SJCRH30 (cell line): ENCODE measurements around the gene OR10P1. TPM values are rescaled to one million over a fixed set of nuclear protein-coding genes. Genes with fewer than 3 reads are reported as not detected.

Experiments used
- DNase-seq, 2 experiments: peaks; one replicate each; pipeline ENCODE4 v3.0.0-alpha.2; 2015 to 2020
- H3K27ac ChIP-seq: fragments of 250-450 bp; sonication (Bioruptor Pico); 2 replicates; pipeline ENCODE4 v1.5.1; 2020; ENCODE audit warnings: mild to moderate bottlenecking, moderate library complexity
- H3K27me3 ChIP-seq: fragments of 250-450 bp; sonication (Bioruptor Pico); 2 replicates; pipeline ENCODE4 v1.5.1; 2020; ENCODE audit warnings: mild to moderate bottlenecking, moderate library complexity
- H3K36me3 ChIP-seq: fragments of 250-450 bp; sonication (Bioruptor Pico); 2 replicates; pipeline ENCODE4 v1.5.1; 2020; ENCODE audit warnings: mild to moderate bottlenecking, moderate library complexity
- H3K4me1 ChIP-seq: fragments of 250-450 bp; sonication (Bioruptor Pico); 2 replicates; pipeline ENCODE4 v1.5.1; 2020; ENCODE audit warnings: mild to moderate bottlenecking, moderate library complexity
- H3K4me3 ChIP-seq: fragments of 250-450 bp; sonication (Bioruptor Pico); 2 replicates; pipeline ENCODE4 v1.5.1; 2020; ENCODE audit warnings: mild to moderate bottlenecking, moderate library complexity
- H3K9me3 ChIP-seq: fragments of 250-450 bp; sonication (Bioruptor Pico); replicated peaks from 2 replicates; pipeline ENCODE4 v1.5.1; 2020; ENCODE audit warnings: mild to moderate bottlenecking, moderate library complexity
- total RNA-seq: library from RNA; depleted of rRNA; stranded (reverse); fragments of >200 nt; shearing (Covaris generic); gene quantifications from 2 replicates; pipeline ENCODE4 v1.2.3, GENCODE V29; 2014

OR10P1 gene
- total RNA-seq, 1 experiment from 2014 or later: not detected

- peaks cover 8% of the 10 kb centered on the region for H3K4me1 ChIP-seq
- H3K36me3 ChIP-seq: no peaks in the 10 kb centered on the region
- no peaks in the 10 kb centered on the region; the same call in 1 of the 2 replicates for H3K9me3 ChIP-seq
- no peak overlapping the region for H3K27ac ChIP-seq
- no peak overlapping the region for H3K4me3 ChIP-seq
- H3K27me3 ChIP-seq: no peaks in the 10 kb centered on the region
- DNase-seq: peak; percentile 29 to 65
Measured at GRCh38 chr12:55659486-55660385, 23.0 kb downstream of the OR10P1 start.

- no peaks in the 10 kb centered on the region; the same call in 1 of the 2 replicates for H3K9me3 ChIP-seq
- no peak for DNase-seq
- H3K4me3 ChIP-seq: no peak overlapping the region
- no peak overlapping the region for H3K27ac ChIP-seq
- H3K36me3 ChIP-seq: no peaks in the 10 kb centered on the region
- H3K4me1 ChIP-seq: peaks cover 11% of the 10 kb centered on the region
- no peaks in the 10 kb centered on the region for H3K27me3 ChIP-seq
Measured at GRCh38 chr12:55663391-55663790, 26.7 kb downstream of the OR10P1 start.

GRCh38 chr12:55664826-55665225 is 28.1 kb downstream of the OR10P1 start:
- Histone ChIP-seq H3K4me1 (peaks cover 11% of the 10 kb centered on the region), H3K9me3 (no peaks in the 10 kb centered on the region; the same call in 1 of the 2 replicates), H3K4me3 (no peak overlapping the region), H3K27me3 (no peaks in the 10 kb centered on the region), H3K27ac (no peak overlapping the region), H3K36me3 (no peaks in the 10 kb centered on the region)
- DNase-seq: peak; percentile 22 to 63

GRCh38 chr12:55666508-55666907 is 29.8 kb downstream of the OR10P1 start:
- no peak overlapping the region for H3K27ac ChIP-seq
- peaks cover 11% of the 10 kb centered on the region for H3K4me1 ChIP-seq
- no peaks in the 10 kb centered on the region for H3K27me3 ChIP-seq
- H3K36me3 ChIP-seq: no peaks in the 10 kb centered on the region
- no peak overlapping the region for H3K4me3 ChIP-seq
- no peaks in the 10 kb centered on the region for H3K9me3 ChIP-seq
- no peak for DNase-seq

- no peak overlapping the region for H3K4me3 ChIP-seq
- H3K9me3 ChIP-seq: no peaks in the 10 kb centered on the region
- H3K4me1 ChIP-seq: peaks cover 6% of the 10 kb centered on the region
- no peaks in the 10 kb centered on the region for H3K36me3 ChIP-seq
- H3K27ac ChIP-seq: no peak overlapping the region
- DNase-seq: no peak
- no peaks in the 10 kb centered on the region for H3K27me3 ChIP-seq
Measured at GRCh38 chr12:55670276-55670675, 33.6 kb downstream of the OR10P1 start.

DNA sequence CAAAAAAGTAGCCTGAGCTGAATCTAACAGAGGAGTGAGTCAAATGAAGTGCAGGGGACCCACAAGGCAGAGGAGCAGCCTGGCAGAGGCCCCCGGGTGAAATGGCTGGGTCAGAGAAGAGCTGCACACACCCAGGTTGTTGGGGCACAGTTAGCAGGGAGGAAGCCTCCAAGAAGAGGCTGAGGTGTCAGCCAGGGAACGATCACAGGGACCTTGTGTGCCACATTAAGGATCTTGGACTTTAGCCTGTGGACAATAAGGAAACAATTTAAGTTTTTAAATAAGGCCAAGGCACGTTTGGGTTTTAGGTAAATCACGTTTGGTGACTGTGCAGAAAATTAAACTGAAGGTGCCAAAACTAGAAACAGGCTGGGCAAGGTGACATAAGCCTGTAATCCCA is 35.1 kb downstream of the OR10P1 start:
- Histone ChIP-seq H3K27ac (no peak overlapping the region), H3K27me3 (no peaks in the 10 kb centered on the region), H3K4me1 (no peaks in the 10 kb centered on the region), H3K4me3 (no peak overlapping the region), H3K9me3 (no peaks in the 10 kb centered on the region), H3K36me3 (no peaks in the 10 kb centered on the region)
- no peak for DNase-seq

- Histone ChIP-seq H3K27me3 (no peaks in the 10 kb centered on the region), H3K36me3 (no peaks in the 10 kb centered on the region), H3K9me3 (no peaks in the 10 kb centered on the region), H3K4me1 (no peaks in the 10 kb centered on the region), H3K4me3 (no peak overlapping the region), H3K27ac (no peak overlapping the region)
- no peak for DNase-seq
Measured at GRCh38 chr12:55673638-55674037, 36.9 kb downstream of the OR10P1 start.

DNA sequence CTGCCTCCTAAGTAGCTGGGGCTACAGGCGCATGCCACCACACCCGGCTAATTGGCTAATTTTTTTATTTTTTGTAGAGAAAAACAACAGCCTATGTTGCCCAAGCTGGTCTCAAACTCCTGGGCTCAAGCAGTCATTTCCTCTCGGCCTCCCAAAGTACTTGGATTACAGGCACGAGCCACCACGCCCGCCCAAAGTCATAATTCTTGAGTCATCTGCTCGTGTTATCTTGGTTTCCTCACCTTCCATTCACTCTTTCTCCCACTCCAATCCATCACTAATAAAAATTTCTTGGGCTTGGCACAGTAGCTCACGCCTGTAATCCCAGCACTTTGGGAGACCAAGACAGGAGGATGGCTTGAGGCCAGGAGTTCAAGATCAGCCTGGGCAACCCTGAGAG is 39.0 kb downstream of the OR10P1 start:
- no peaks in the 10 kb centered on the region for H3K9me3 ChIP-seq
- H3K4me1 ChIP-seq: no peaks in the 10 kb centered on the region
- no peak overlapping the region for H3K27ac ChIP-seq
- DNase-seq: no peak
- no peaks in the 10 kb centered on the region for H3K27me3 ChIP-seq
- no peaks in the 10 kb centered on the region for H3K36me3 ChIP-seq
- H3K4me3 ChIP-seq: no peak overlapping the region

- Histone ChIP-seq H3K4me1 (no peaks in the 10 kb centered on the region), H3K9me3 (no peaks in the 10 kb centered on the region), H3K4me3 (no peak overlapping the region), H3K27me3 (no peaks in the 10 kb centered on the region), H3K27ac (no peak overlapping the region), H3K36me3 (no peaks in the 10 kb centered on the region)
- no peak for DNase-seq
Measured at GRCh38 chr12:55676707-55677106, 40.0 kb downstream of the OR10P1 start.

DNA sequence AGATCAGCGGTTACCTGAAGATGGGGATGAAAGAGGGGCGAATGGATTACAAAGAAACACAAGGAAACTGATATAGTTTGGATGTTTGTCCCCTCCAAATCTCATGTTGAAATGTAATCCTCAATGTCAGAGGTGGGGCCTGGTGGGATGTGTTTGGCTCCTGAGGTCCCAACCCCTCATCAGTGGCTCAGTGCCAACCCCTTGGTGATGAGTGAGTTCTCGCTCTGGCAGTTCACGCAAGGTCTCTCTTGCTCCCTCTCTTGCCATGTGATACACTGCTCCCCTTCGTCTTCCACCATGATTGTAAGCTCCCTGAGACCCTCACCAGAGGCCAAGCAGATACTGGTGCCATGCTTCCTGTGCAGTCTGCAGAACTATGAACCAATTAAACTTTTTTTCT is 43.0 kb downstream of the OR10P1 start:
- H3K27ac ChIP-seq: no peak overlapping the region
- H3K36me3 ChIP-seq: no peaks in the 10 kb centered on the region
- peaks cover 5% of the 10 kb centered on the region; the same call in 1 of the 2 replicates for H3K4me1 ChIP-seq
- H3K9me3 ChIP-seq: no peaks in the 10 kb centered on the region
- DNase-seq: no peak
- H3K27me3 ChIP-seq: no peaks in the 10 kb centered on the region
- no peak overlapping the region for H3K4me3 ChIP-seq

DNA sequence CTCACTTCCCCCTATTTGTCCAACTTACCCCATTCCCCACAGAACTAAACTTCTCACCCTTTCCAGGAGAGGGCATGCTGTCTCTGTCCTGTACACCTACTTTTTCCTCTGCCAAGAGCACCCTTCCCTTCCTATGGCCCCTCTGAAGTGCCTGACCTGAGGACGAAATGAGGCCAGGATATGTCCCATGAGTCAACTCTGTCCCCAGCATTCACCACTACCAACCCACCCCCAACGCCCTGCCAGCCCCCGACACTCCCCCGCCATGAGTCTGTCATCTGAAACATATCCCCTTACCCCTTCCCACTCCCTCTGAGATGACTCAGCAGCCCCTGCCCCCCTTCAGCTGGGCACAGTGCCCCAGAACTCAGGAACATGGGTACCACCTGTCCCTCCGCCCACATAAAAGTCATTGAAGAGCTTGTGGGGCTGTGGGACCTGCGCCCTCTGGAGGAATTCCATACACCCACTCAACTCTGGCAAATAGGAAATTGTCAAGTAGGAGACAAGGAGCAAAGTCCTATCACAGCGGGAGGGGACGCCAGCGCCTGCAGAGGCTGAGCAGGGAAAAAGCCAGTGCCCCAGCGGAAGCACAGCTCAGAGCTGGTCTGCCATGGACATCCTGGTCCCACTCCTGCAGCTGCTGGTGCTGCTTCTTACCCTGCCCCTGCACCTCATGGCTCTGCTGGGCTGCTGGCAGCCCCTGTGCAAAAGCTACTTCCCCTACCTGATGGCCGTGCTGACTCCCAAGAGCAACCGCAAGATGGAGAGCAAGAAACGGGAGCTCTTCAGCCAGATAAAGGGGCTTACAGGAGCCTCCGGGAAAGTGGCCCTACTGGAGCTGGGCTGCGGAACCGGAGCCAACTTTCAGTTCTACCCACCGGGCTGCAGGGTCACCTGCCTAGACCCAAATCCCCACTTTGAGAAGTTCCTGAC is 44.7 kb downstream of the OR10P1 start:
- Histone ChIP-seq H3K4me1 (peaks cover 7% of the 10 kb centered on the region; the same call in 1 of the 2 replicates), H3K27me3 (no peaks in the 10 kb centered on the region), H3K4me3 (peak overlapping the region; percentile 35), H3K36me3 (no peaks in the 10 kb centered on the region), H3K9me3 (no peaks in the 10 kb centered on the region), H3K27ac (peak overlapping the region; percentile 7; the same call in 1 of the 2 replicates)
- DNase-seq: peak; percentile 81 to 89

DNA sequence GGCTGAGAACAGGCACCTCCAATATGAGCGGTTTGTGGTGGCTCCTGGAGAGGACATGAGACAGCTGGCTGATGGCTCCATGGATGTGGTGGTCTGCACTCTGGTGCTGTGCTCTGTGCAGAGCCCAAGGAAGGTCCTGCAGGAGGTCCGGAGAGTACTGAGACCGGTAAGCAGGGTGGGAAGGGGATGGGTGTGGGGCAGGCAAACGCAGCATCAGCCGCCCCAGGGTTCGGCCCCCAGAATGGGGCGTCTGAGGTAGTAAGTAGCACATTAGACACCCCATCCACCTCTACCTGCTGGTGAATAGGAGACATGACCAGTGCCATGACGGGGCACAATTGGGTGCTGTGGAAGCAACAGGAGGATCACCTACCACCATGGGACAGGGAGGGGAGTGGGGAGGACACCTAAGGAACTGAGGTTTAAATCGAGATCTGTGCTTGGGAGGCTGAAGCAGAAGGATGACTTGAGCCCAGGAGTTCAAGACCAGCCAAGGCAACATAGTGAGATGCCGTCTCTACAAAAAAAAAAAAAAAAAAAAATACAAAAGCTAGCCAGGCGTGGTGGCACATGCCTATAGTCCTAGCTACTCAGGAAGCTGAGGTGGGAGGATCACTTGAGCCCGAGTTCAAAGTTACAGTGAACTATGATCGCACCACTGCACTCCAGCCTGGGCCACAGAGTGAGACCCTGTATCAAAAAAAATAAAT is 45.5 kb downstream of the OR10P1 start:
- Histone ChIP-seq H3K4me3 (peak overlapping the region; percentile 35), H3K27me3 (no peaks in the 10 kb centered on the region), H3K27ac (peak overlapping the region; percentile 7; the same call in 1 of the 2 replicates), H3K9me3 (no peaks in the 10 kb centered on the region), H3K36me3 (no peaks in the 10 kb centered on the region), H3K4me1 (peaks cover 7% of the 10 kb centered on the region; the same call in 1 of the 2 replicates)
- peak in 1 of 2 experiments; percentile 19 for DNase-seq

- no peaks in the 10 kb centered on the region for H3K9me3 ChIP-seq
- H3K4me3 ChIP-seq: no peak overlapping the region
- H3K27ac ChIP-seq: no peak overlapping the region
- H3K27me3 ChIP-seq: no peaks in the 10 kb centered on the region
- no peaks in the 10 kb centered on the region for H3K36me3 ChIP-seq
- DNase-seq: no peak
- H3K4me1 ChIP-seq: peaks cover 7% of the 10 kb centered on the region; the same call in 1 of the 2 replicates
Measured at GRCh38 chr12:55683676-55684075, 47.0 kb downstream of the OR10P1 start.

DNA sequence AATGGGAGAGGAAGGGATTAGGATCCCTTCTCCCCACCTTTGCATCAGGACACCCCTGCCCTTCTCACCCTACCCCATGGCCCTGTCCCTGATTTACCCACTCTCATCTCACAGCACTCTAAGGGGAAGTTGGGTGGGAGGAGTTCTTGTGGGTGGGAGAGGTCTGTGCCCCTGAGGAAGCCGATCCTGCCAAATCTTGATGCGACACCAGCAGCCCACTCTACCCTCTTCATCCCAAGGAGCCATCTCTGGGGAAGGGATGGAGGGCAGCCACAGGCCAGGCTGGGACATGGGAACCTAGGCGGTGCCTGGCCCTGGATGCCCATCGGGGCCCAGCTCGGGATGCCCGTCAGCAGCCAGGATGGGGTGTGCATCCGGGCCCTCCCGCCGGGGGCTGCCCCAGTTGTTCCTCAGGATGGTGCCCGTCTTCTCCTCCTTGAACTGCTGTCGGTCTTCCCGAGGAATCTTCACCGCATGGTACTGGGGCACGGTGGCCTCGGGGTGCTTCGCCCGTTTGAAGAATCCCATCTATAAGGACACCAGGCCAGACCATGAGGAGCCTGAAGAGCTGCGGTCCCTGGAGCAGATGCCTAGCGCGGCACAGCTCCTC is 48.2 kb downstream of the OR10P1 start:
- no peak overlapping the region for H3K4me3 ChIP-seq
- H3K9me3 ChIP-seq: no peaks in the 10 kb centered on the region
- no peak for DNase-seq
- no peaks in the 10 kb centered on the region for H3K36me3 ChIP-seq
- H3K4me1 ChIP-seq: peaks cover 7% of the 10 kb centered on the region; the same call in 1 of the 2 replicates
- no peaks in the 10 kb centered on the region for H3K27me3 ChIP-seq
- no peak overlapping the region for H3K27ac ChIP-seq
